IMR-90 (cell line): ENCODE measurements around the gene SLC2A13. TPM values are rescaled to one million over a fixed set of nuclear protein-coding genes. Genes with fewer than 3 reads are reported as not detected.

Source experiments
- ATAC-seq: fragments of 200-7000 bp; cut with Tn5 transposase; 2 replicates; pipeline ENCODE4 v1.9.1; 2020; ENCODE audit warnings: low read depth, mild to moderate bottlenecking, moderate library complexity
- BruUV-seq: library from RNA; stranded (reverse); fragments of 400-500 nt; replicated peaks from 2 replicates; lab custom pipeline; 2021; lab: Mats Ljungman, UMichigan
- CTCF ChIA-PET: fragments of 300-600 bp; formaldehyde crosslinking; extraction: SDS; loops from one replicate; lab custom pipeline; 2021; ENCODE audit warnings: antibody characterized with exemption; lab: Yijun Ruan, JAX
- POLR2A ChIA-PET: fragments of 300-600 bp; sonication (Branson Sonifier 250); formaldehyde crosslinking; loops from one replicate; lab custom pipeline; 2022; ENCODE audit warnings: antibody characterized with exemption; ENCODE audit not compliant: unreplicated experiment; lab: Charles Lee
- DNase-seq: peaks from one replicate; pipeline ENCODE4 v3.0.0; 2013
- H2AFZ ChIP-seq: replicated peaks from 2 replicates; pipeline ENCODE3; 2013; ENCODE audit warnings: low read length, mild to moderate bottlenecking; ENCODE audit not compliant: poor library complexity
- H2AK5ac ChIP-seq: 2 replicates; pipeline ENCODE4 v1.6.1; 2013; ENCODE audit warnings: low read depth, low read length, inconsistent platforms
- H2AK9ac ChIP-seq: replicated peaks from 2 replicates; pipeline ENCODE3; 2013; ENCODE audit warnings: mild to moderate bottlenecking, low read depth, low read length, moderate library complexity; ENCODE audit not compliant: poor library complexity
- H2BK120ac ChIP-seq: 2 replicates; pipeline ENCODE4 v1.6.1; 2013; ENCODE audit warnings: low read depth, low read length, inconsistent platforms
- H2BK15ac ChIP-seq: 3 replicates; pipeline ENCODE4 v1.6.1; 2013; ENCODE audit warnings: low read depth, low read length, inconsistent platforms
- H2BK20ac ChIP-seq: 2 replicates; pipeline ENCODE4 v1.6.1; 2013; ENCODE audit warnings: low read depth, mild to moderate bottlenecking, inconsistent platforms, low read length, moderate library complexity
- H2BK5ac ChIP-seq: 2 replicates; pipeline ENCODE4 v1.6.1; 2013; ENCODE audit warnings: mild to moderate bottlenecking, low read depth, low read length, inconsistent platforms; ENCODE audit not compliant: poor library complexity, severe bottlenecking
- H3K14ac ChIP-seq: replicated peaks from 2 replicates; pipeline ENCODE4 v1.6.1; 2013; ENCODE audit warnings: low read depth, low read length, inconsistent platforms
- H3K18ac ChIP-seq: 2 replicates; pipeline ENCODE4 v1.6.1; 2013; ENCODE audit warnings: low read depth, low read length, control low read depth
- H3K23ac ChIP-seq: 2 replicates; pipeline ENCODE4 v1.6.1; 2013; ENCODE audit warnings: low read depth, low read length, inconsistent platforms
- H3K27ac ChIP-seq: 2 replicates; pipeline ENCODE4 v1.5.1; 2013; ENCODE audit warnings: mild to moderate bottlenecking, control low read depth, low read length; ENCODE audit not compliant: insufficient read depth
- H3K27me3 ChIP-seq: 2 replicates; pipeline ENCODE4 v1.6.1; 2013; ENCODE audit warnings: low read length; ENCODE audit not compliant: control insufficient read depth, insufficient read depth
- H3K36me3 ChIP-seq: 2 replicates; pipeline ENCODE4 v1.6.1; 2013; ENCODE audit warnings: low read length, mixed read lengths; ENCODE audit not compliant: control insufficient read depth, insufficient read depth
- H3K4ac ChIP-seq: 2 replicates; pipeline ENCODE4 v1.6.1; 2013; ENCODE audit warnings: low read depth, low read length, inconsistent platforms
- H3K4me1 ChIP-seq: 2 replicates; pipeline ENCODE4 v1.6.1; 2013; ENCODE audit warnings: low read length, mixed read lengths; ENCODE audit not compliant: control insufficient read depth, insufficient read depth
- H3K4me2 ChIP-seq: 2 replicates; pipeline ENCODE4 v1.6.1; 2013; ENCODE audit warnings: low read depth, mild to moderate bottlenecking, control low read depth, low read length, moderate library complexity
- H3K4me3 ChIP-seq: 2 replicates; pipeline ENCODE4 v1.5.1; 2013; ENCODE audit warnings: low read depth, mild to moderate bottlenecking, control low read depth, low read length, moderate library complexity; ENCODE audit not compliant: insufficient read depth
- H3K56ac ChIP-seq: 2 replicates; pipeline ENCODE4 v1.6.1; 2013; ENCODE audit warnings: low read length, inconsistent platforms; ENCODE audit not compliant: insufficient read depth; ENCODE audit errors: extremely low read depth
- H3K79me1 ChIP-seq, 2 experiments: 2 replicates each; pipeline ENCODE4 v1.6.1; 2013; ENCODE audit warnings: low read length in 2 of 2, inconsistent platforms in 1 of 2, low read depth in 1 of 2
- H3K9ac ChIP-seq: 2 replicates; pipeline ENCODE4 v1.6.1; 2013; ENCODE audit warnings: low read depth, low read length, control low read depth
- H3K9me1 ChIP-seq: 2 replicates; pipeline ENCODE4 v1.6.1; 2013; ENCODE audit warnings: low read length, inconsistent platforms; ENCODE audit not compliant: insufficient read depth
- H3K9me3 ChIP-seq: 2 replicates; pipeline ENCODE4 v1.6.1; 2013; ENCODE audit warnings: low read length; ENCODE audit not compliant: control insufficient read depth, insufficient read depth
- H4K20me1 ChIP-seq: 2 replicates; pipeline ENCODE4 v1.6.1; 2013; ENCODE audit warnings: low read length, inconsistent platforms; ENCODE audit not compliant: insufficient read depth
- H4K5ac ChIP-seq: 2 replicates; pipeline ENCODE4 v1.6.1; 2013; ENCODE audit warnings: mild to moderate bottlenecking, low read depth, low read length, control low read depth
- H4K8ac ChIP-seq, 2 experiments: 2 replicates each; pipeline ENCODE4 v1.6.1; 2013; ENCODE audit warnings: low read depth in 2 of 2, low read length in 2 of 2, control low read depth in 1 of 2, inconsistent platforms in 1 of 2
- H4K91ac ChIP-seq: 2 replicates; pipeline ENCODE4 v1.6.1; 2013; ENCODE audit warnings: low read depth, low read length, inconsistent platforms; ENCODE audit not compliant: insufficient read depth
- BHLHE40 ChIP-seq: fragments of 150-350 bp; IDR thresholded peaks from 2 replicates; pipeline ENCODE4 v1.6.1; 2016; ENCODE audit warnings: mild to moderate bottlenecking, low read depth, low read length
- CEBPB ChIP-seq: IDR thresholded peaks from 2 replicates; pipeline ENCODE4 v1.6.1; 2012; ENCODE audit warnings: low read depth, low read length, improper control_type of control experiment
- CHD1 ChIP-seq: IDR thresholded peaks from 2 replicates; pipeline ENCODE4 v1.6.1; 2012; ENCODE audit warnings: low read depth, low read length, improper control_type of control experiment
- FOS ChIP-seq: fragments of 150-350 bp; IDR thresholded peaks from 2 replicates; pipeline ENCODE4 v1.6.1; 2016; ENCODE audit warnings: low read depth, low read length
- MAFK ChIP-seq: IDR thresholded peaks from 2 replicates; pipeline ENCODE4 v1.6.1; 2012; ENCODE audit warnings: low read depth, low read length, improper control_type of control experiment
- MAZ ChIP-seq: IDR thresholded peaks from 2 replicates; pipeline ENCODE4 v1.6.1; 2012; ENCODE audit warnings: low read depth, mild to moderate bottlenecking, low read length, improper control_type of control experiment, moderate library complexity, borderline replicate concordance
- MXI1 ChIP-seq: IDR thresholded peaks from 2 replicates; pipeline ENCODE4 v1.6.1; 2012; ENCODE audit warnings: low read depth, mild to moderate bottlenecking, low read length, moderate library complexity, borderline replicate concordance
- NFE2L2 ChIP-seq: fragments of 150-350 bp; IDR thresholded peaks from 2 replicates; pipeline ENCODE4 v1.6.1; 2016; ENCODE audit warnings: low read depth, mild to moderate bottlenecking, low read length
- POLR2A ChIP-seq: IDR thresholded peaks from 2 replicates; pipeline ENCODE4 v1.6.1; 2012; ENCODE audit warnings: mild to moderate bottlenecking, low read depth, low read length
- RAD21 ChIP-seq: IDR thresholded peaks from 2 replicates; pipeline ENCODE4 v1.6.1; 2012; ENCODE audit warnings: low read length, improper control_type of control experiment
- RCOR1 ChIP-seq: IDR thresholded peaks from 2 replicates; pipeline ENCODE4 v1.6.1; 2012; ENCODE audit warnings: mild to moderate bottlenecking, low read length, improper control_type of control experiment; ENCODE audit not compliant: insufficient replicate concordance
- RFX5 ChIP-seq: IDR thresholded peaks from 2 replicates; pipeline ENCODE4 v1.8.0; 2012; ENCODE audit warnings: low read depth, mild to moderate bottlenecking, low read length, moderate library complexity
- SMC3 ChIP-seq: fragments of 150-350 bp; IDR thresholded peaks from 2 replicates; pipeline ENCODE4 v1.6.1; 2016; ENCODE audit warnings: low read depth, mild to moderate bottlenecking, antibody characterized with exemption, low read length, moderate library complexity
- dilution Hi-C: fragments of 300-500 bp; cut with HindIII; formaldehyde crosslinking; loops from one replicate; pipeline ENCODE4 v1.14.3; 2018; ENCODE audit warnings: low sequenced_read_pairs; ENCODE audit not compliant: unreplicated experiment
- in situ Hi-C: fragments of 300-500 bp; cut with MboI; formaldehyde crosslinking; loops from 3 replicates; pipeline ENCODE4 v1.14.3; 2019; ENCODE audit warnings: low sequenced_read_pairs, inconsistent platforms, mixed read lengths
- intact Hi-C: fragments of 100-400 bp; cut with micrococcal nuclease; formaldehyde crosslinking; loops from 2 replicates; pipeline ENCODE4 v1.10.0; 2022
- polyA plus RNA-seq, 3 experiments: library from polyadenylated mRNA; depleted of rRNA; stranded (reverse); fragments of >200 nt; gene quantifications; 2 replicates each; pipeline ENCODE4 v1.2.3, GENCODE V29; 2012; ENCODE audit warnings: low replicate concordance in 1 of 3
- total RNA-seq: library from RNA; depleted of rRNA; stranded (reverse); fragments of >200 nt; gene quantifications from 2 replicates; pipeline ENCODE4 v1.2.3, GENCODE V29; 2012
- TF ChIP-seq, protein P1 (sequence below): fragments of 150-350 bp; IDR thresholded peaks from 2 replicates; pipeline ENCODE4 v1.6.1; 2016; ENCODE audit warnings: low read depth, mild to moderate bottlenecking, low read length, moderate library complexity, borderline replicate concordance
- TF ChIP-seq, protein P2 (sequence below): conservative IDR thresholded peaks from 2 replicates; pipeline ENCODE4 v1.5.1; 2012; ENCODE audit warnings: mild to moderate bottlenecking, low read depth, low read length, improper control_type of control experiment
- TF ChIP-seq, protein P3 (sequence below): fragments of 150-350 bp; IDR thresholded peaks from 2 replicates; pipeline ENCODE4 v1.6.1; 2017; ENCODE audit warnings: mild to moderate bottlenecking, antibody characterized with exemption, low read length, low read depth

Gene SLC2A13
- total and polyA plus RNA-seq, 2 of the 4 experiments (the other 2 are of a cell fraction): 1.5 to 3.9 TPM

DNA sequence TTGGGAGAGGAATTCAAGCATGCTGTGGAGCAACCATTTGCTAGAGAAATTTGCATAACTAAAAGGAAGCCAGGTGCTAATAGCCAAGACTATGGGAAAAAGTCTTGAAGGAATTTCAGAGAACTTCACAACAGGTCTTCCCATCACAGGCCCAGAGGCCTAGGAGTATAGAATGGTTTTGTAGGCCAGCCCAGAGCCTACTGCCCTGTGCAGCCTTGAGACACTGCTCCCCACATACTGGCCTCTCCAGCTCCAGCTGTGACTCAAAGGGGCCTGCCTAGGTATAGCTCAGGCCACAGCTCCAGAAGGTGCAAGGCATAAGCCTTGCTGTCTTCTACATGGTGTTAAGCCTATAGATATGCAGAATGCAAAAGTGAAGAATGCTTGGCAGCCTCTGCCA is 227.1 kb downstream of the SLC2A13 start:
- no peak overlapping the region for H4K91ac ChIP-seq
- no peak overlapping the region for H3K27ac ChIP-seq
- H3K79me1 ChIP-seq: no peaks in the 10 kb centered on the region
- H3K27me3 ChIP-seq: no peaks in the 10 kb centered on the region
- H2AFZ ChIP-seq: no peak overlapping the region
- H3K4ac ChIP-seq: no peak overlapping the region
- H2BK20ac ChIP-seq: no peak overlapping the region
- H3K18ac ChIP-seq: no peak overlapping the region
- no peaks in the 10 kb centered on the region for H3K4me1 ChIP-seq
- no peak overlapping the region for H3K4me2 ChIP-seq
- no peak overlapping the region for H3K9ac ChIP-seq
- no peaks in the 10 kb centered on the region for H3K36me3 ChIP-seq
- BruUV-seq: no TSS peak
- H3K9me3 ChIP-seq: no peaks in the 10 kb centered on the region; the same call in 1 of the 2 replicates
- no peak overlapping the region for H4K8ac ChIP-seq
- ChIA-PET CTCF (no interaction called here), POLR2A (no interaction called here)
- ATAC-seq (no peak), DNase-seq (no peak)
- TF ChIP-seq NFE2L2 (no peak), POLR2A (no peak), RCOR1 (no peak), MAFK (no peak), CHD1 (no peak), CEBPB (no peak), SMC3 (no peak), MAZ (no peak), RFX5 (no peak), MXI1 (no peak), FOS (no peak), RAD21 (no peak), BHLHE40 (no peak)
- TF ChIP-seq, protein P1, sequence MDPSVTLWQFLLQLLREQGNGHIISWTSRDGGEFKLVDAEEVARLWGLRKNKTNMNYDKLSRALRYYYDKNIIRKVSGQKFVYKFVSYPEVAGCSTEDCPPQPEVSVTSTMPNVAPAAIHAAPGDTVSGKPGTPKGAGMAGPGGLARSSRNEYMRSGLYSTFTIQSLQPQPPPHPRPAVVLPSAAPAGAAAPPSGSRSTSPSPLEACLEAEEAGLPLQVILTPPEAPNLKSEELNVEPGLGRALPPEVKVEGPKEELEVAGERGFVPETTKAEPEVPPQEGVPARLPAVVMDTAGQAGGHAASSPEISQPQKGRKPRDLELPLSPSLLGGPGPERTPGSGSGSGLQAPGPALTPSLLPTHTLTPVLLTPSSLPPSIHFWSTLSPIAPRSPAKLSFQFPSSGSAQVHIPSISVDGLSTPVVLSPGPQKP: no peak
- TF ChIP-seq, protein P2, sequence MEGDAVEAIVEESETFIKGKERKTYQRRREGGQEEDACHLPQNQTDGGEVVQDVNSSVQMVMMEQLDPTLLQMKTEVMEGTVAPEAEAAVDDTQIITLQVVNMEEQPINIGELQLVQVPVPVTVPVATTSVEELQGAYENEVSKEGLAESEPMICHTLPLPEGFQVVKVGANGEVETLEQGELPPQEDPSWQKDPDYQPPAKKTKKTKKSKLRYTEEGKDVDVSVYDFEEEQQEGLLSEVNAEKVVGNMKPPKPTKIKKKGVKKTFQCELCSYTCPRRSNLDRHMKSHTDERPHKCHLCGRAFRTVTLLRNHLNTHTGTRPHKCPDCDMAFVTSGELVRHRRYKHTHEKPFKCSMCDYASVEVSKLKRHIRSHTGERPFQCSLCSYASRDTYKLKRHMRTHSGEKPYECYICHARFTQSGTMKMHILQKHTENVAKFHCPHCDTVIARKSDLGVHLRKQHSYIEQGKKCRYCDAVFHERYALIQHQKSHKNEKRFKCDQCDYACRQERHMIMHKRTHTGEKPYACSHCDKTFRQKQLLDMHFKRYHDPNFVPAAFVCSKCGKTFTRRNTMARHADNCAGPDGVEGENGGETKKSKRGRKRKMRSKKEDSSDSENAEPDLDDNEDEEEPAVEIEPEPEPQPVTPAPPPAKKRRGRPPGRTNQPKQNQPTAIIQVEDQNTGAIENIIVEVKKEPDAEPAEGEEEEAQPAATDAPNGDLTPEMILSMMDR: no peak
- TF ChIP-seq, protein P3, sequence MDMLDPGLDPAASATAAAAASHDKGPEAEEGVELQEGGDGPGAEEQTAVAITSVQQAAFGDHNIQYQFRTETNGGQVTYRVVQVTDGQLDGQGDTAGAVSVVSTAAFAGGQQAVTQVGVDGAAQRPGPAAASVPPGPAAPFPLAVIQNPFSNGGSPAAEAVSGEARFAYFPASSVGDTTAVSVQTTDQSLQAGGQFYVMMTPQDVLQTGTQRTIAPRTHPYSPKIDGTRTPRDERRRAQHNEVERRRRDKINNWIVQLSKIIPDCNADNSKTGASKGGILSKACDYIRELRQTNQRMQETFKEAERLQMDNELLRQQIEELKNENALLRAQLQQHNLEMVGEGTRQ: no peak
- no peak overlapping the region for H2AK9ac ChIP-seq
- H3K9me1 ChIP-seq: no peaks in the 10 kb centered on the region
- no peak overlapping the region for H2BK5ac ChIP-seq
- no peaks in the 10 kb centered on the region for H4K20me1 ChIP-seq
- H3K56ac ChIP-seq: no peak overlapping the region
- H3K14ac ChIP-seq: no peak overlapping the region
- H3K23ac ChIP-seq: no peak overlapping the region
- intact Hi-C loops: no loop called here
- no peak overlapping the region for H3K4me3 ChIP-seq
- dilution Hi-C loops: no loop called here
- H2AK5ac ChIP-seq: no peak overlapping the region
- no peak overlapping the region for H4K5ac ChIP-seq
- no peak overlapping the region for H2BK120ac ChIP-seq
- in situ Hi-C loops: no loop called here
- no peak overlapping the region for H2BK15ac ChIP-seq
